Keratinocyte (primary cell): ENCODE data around the gene EIF1AD.

Source experiments
- CTCF ChIP-seq, 3 experiments: IDR thresholded peaks in 1 of 3; conservative IDR thresholded peaks in 1 of 3; optimal IDR thresholded peaks in 1 of 3; 2 replicates in 2 of 3; 3 replicates in 1 of 3; pipeline versions ENCODE3 to v1.5.1; 2011; ENCODE audit warnings: low read length in 3 of 3, mild to moderate bottlenecking in 3 of 3, moderate library complexity in 2 of 3, control low read depth in 1 of 3, inconsistent platforms in 1 of 3; ENCODE audit not compliant: insufficient read depth in 2 of 3; ENCODE audit errors: extremely low read depth in 1 of 3
- EZH2 ChIP-seq: IDR thresholded peaks from one replicate; pipeline ENCODE4 v1.6.1; 2012; ENCODE audit warnings: inconsistent platforms, mild to moderate bottlenecking, low read length, moderate library complexity

- TF ChIP-seq CTCF (optimal IDR thresholded peaks at IDR 0.05 in 1 of 3, IDR thresholded peaks at IDR 0.05 in 1 of 3, conservative IDR thresholded peaks at IDR 0.05 in 1 of 3; ENCODE audit: extremely low read depth in 1 of 3, insufficient read depth in 2 of 3, low read length in 3 of 3) (no peak), EZH2 (no peak)
These were observed 5.3 kb upstream of the EIF1AD start for GRCh38 chr11:66007201-66007634.
